NB4 (cell line): ENCODE results near the gene MRPS35.

Source experiments
- MYC ChIP-seq: IDR thresholded peaks from 2 replicates; pipeline ENCODE4 v1.6.1; 2011; ENCODE audit warnings: low read depth, low read length
- TF ChIP-seq, protein P1 (sequence below): IDR thresholded peaks from one replicate; pipeline ENCODE4 v1.5.1; 2012; ENCODE audit warnings: low read depth, low read length

GRCh38 chr12:27696293-27696652, 14.4 kb upstream of the MRPS35 start, which contains the start of gene REP15:
- TF ChIP-seq, protein P1, sequence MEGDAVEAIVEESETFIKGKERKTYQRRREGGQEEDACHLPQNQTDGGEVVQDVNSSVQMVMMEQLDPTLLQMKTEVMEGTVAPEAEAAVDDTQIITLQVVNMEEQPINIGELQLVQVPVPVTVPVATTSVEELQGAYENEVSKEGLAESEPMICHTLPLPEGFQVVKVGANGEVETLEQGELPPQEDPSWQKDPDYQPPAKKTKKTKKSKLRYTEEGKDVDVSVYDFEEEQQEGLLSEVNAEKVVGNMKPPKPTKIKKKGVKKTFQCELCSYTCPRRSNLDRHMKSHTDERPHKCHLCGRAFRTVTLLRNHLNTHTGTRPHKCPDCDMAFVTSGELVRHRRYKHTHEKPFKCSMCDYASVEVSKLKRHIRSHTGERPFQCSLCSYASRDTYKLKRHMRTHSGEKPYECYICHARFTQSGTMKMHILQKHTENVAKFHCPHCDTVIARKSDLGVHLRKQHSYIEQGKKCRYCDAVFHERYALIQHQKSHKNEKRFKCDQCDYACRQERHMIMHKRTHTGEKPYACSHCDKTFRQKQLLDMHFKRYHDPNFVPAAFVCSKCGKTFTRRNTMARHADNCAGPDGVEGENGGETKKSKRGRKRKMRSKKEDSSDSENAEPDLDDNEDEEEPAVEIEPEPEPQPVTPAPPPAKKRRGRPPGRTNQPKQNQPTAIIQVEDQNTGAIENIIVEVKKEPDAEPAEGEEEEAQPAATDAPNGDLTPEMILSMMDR = no peak
- TF ChIP-seq MYC = no peak
